ENCODE results near the gene MIGA2.
"Not testable (repeated sequence)": the region's sequence is repeated elsewhere in the genome, so short reads cannot be mapped to it uniquely, and the experiment has no call there.

The MIGA2 gene

DNA sequence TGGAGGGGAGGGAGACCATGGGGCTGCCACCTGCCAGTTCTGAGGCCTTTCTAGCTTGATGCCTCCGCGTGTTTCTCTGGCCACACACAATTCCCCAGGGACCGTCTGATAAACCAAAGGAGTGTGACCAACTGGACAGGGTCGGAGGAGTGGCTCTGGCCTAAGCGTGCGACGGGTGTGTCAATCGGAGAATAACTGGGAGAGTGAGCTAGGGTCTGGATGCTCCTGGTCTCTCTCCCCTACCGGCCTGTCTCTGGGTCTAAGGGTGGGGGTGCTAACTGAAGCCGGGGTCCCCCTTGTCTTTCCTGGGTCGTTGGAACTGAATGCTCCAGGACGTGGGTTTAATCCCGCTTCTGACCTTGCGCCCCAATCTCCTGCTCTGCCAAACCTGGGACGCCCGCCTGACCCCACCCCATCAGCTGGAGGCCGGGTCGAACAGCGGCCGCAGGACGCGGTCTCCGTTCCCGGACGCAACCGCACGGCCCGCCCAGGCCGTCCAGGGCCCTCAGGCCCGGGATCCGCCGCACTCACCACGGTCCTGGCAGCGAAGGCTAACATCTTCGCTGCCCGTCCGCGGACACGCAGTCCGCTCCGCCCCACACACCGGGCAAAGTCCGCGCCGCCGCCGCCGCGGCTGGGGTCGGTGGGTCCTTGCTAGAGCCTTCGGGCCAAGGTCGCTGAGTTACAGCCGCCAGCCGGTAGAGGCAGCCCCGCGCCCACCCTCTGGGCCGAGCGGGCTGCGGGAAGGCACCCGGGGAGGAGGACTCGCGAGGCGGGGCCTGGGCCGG, 73.7 kb downstream of the MIGA2 start:
- H3K4me3 ChIP-seq (ENCODE audit: control insufficient read depth, low read depth, low read length), result peak overlapping the region; percentile 48
- TF ChIP-seq CTCF (IDR thresholded peaks at IDR 0.05; ENCODE audit: control insufficient read depth, insufficient read depth, low read depth, low read length, missing control alignments), result no peak
- no peak for DNase-seq (ENCODE audit: low read depth)

GRCh38 chr9:129110740-129111527, 74.5 kb downstream of the MIGA2 start, which contains the start of the genes CRAT and PTPA:
Gene CRAT, minus strand, starts transcription at chr9:129110793. Its CDS starts 284 bp downstream, at chr9:129110509.
Gene PTPA, plus strand, starts transcription at chr9:129111415. Its CDS starts 186 bp downstream, at chr9:129111601.
- peak; percentile 74 for DNase-seq (ENCODE audit: low read depth)
- TF ChIP-seq CTCF (IDR thresholded peaks at IDR 0.05; ENCODE audit: control insufficient read depth, insufficient read depth, low read depth, low read length, missing control alignments), result no peak
- H3K4me3 ChIP-seq (ENCODE audit: control insufficient read depth, low read depth, low read length), result peak within 1 kb of the TSS; percentile 81

DNA sequence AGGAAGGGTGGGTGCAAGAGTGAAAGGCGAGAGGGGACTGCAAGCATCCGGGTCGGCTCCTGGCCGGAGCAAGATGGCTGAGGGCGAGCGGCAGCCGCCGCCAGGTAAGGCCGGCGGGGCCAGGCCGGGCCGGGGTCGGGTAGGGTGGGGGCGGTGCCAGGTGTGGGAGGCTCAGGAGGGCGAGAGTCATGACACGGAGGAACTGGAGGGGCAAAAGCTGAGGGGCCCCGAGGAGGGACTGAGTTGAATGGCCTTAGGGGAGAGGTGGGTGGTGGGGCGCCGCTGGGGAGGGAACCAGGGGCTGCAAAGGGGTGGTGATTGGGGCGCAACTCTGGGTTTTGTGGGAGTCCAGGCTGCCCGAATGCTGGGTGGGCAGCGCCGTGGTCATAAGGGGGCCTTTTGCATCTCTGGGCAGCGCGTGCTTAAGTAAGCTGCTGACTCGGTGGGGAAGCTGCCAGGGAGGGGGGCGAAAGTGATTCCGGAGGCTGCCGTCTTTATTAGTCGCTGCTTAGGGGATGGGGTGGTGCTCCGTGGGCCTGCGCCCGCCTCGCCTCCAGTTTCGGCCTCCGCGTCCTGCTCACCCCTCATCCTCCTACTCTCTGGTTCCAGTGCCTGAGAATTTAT, 75.2 kb downstream of the MIGA2 start:
- peak overlapping the region; percentile 81 for H3K4me3 ChIP-seq (ENCODE audit: control insufficient read depth, low read depth, low read length)
- no peak for DNase-seq (ENCODE audit: low read depth)
- TF ChIP-seq CTCF (IDR thresholded peaks at IDR 0.05; ENCODE audit: control insufficient read depth, insufficient read depth, low read depth, low read length, missing control alignments), result no peak

GRCh38 chr9:129112526-129112925, 76.1 kb downstream of the MIGA2 start:
- H3K4me3 ChIP-seq (ENCODE audit: control insufficient read depth, low read depth, low read length), result peak overlapping the region; percentile 81
- not testable (repeated sequence) for DNase-seq (ENCODE audit: low read depth)

GRCh38 chr9:129113645-129114304, 77.3 kb downstream of the MIGA2 start:
- no peak for DNase-seq (ENCODE audit: low read depth)
- H3K4me3 ChIP-seq (ENCODE audit: control insufficient read depth, low read depth, low read length), result no peak overlapping the region
- no peak for TF ChIP-seq CTCF (IDR thresholded peaks at IDR 0.05; ENCODE audit: control insufficient read depth, insufficient read depth, low read depth, low read length, missing control alignments)

GRCh38 chr9:129118799-129119198, 82.4 kb downstream of the MIGA2 start:
- TF ChIP-seq CTCF (IDR thresholded peaks at IDR 0.05; ENCODE audit: control insufficient read depth, insufficient read depth, low read depth, low read length, missing control alignments), result no peak
- no peak overlapping the region for H3K4me3 ChIP-seq (ENCODE audit: control insufficient read depth, low read depth, low read length)
- DNase-seq (ENCODE audit: low read depth), result no peak
